HG03064 (cell line): ENCODE data around the gene RNF6.

Experiments
- ATAC-seq: cut with Tn5 transposase; IDR thresholded peaks from one replicate; pipeline ENCODE4 v1.9.1; 2021; ENCODE audit warnings: low read depth; ENCODE audit not compliant: unreplicated experiment

Gene RNF6

DNA sequence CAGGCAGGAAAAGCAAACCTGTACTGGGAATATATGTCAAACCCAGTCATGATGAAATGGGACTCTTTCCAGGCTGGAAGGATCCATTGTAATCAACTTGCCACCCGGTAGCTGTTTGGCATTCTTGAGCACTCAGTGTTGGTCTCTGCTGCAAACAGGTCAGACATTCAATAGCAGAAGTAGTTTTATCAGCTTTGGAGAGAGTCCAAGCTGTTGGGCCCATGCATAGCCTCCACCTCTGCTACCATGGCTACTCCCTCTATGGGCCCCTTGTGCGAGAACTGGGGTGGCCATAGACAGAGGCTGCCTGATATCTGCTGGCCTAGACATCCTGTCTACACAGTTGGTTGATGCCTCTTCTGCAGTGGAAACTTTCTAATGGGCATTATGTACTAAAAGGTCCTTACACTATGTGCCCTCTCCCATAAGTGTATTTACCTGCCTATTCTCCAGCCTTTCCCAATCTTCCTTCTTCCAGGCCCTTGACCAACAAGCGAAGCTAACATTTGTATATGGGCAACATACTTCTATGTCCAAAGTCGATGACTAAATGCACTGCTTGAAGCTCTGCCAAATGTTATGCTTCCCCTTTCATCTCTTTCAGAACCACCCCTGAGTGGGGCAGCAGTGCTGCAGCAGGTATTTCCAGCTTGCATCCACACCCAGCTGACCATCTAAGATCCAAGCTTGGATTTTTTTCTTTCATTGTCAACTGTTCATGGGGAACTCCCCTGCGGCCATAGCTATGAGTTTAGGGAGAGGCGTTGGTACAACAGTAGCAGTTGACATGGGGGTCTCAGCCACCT, 5.3 kb upstream of the RNF6 start:
- no peak for ATAC-seq

DNA sequence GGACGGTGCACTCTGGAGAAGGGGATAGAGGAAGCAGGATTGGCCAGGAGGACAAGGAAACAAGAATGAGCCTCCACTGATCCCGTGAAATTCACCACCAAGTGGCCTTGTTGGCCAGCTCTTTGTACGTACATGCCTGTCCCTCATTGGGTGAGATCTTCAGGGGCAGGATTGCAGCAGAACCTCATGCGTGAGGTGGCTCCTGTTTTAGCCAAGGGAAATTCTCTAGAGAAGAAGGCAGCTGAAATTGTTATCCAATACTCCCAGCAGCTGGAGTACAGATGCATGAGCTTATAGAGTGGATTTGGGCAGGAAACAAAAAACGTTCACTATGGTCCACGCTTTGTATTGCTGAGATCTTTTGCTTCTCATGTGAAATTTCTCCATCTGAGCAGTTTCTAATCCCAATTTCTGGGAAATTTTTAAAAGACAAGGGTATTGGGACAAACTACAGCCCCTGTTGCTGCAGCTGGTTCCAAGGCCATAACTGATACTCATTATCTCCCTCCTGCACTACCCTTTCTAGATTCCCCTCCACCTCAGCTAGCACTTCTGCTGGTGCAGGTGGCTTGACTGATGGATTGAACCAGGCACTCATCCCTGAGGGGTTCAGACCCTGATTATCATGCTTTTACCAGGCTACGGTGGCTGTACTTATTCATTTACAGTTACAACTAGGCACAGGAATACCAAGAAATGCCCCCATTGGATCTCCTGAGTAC, 3.9 kb upstream of the RNF6 start:
- no peak for ATAC-seq

DNA sequence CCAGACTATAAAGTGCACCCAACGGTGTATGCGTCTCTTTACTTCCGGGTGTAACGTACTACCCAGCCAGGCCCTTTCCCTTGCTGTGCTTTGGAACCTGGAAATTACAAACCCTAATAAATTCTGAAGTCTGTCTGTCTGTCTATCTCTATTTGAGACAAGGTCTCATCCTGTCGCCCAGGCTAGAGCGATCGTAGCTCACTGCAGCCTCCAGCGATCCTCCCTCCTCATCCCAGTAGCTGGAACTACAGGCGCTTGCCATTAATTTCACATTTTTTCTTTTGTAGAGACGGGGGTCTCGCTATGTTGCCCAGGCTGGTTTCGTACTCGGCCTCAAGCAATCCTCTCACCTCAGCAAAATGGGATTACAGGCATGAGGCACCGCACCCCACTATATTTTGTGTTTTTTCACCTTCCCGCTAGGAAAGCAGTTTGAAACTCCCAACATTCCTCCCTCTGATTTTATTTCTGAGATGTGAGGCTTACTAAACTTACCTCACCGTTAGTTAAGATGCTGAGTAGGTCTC, 469 bp upstream of the RNF6 start:
- peak; percentile 38 for ATAC-seq

DNA sequence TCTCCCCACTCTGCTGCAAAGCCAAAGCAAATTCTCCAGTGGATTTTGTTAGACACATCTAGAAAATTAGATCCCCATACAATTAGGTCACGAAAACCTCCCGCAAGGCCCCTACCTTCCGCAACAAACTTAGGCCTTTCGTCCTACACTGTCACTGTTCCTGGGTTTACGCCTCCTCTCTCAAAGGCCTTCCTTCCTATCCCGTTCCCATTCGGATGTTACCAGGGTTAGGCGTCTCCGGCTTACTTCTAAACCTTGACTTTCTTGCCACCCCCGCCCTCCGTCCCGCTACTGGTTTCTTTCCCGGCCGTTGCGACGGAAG, 754 bp downstream of the RNF6 start:
- ATAC-seq: peak; percentile 11

DNA sequence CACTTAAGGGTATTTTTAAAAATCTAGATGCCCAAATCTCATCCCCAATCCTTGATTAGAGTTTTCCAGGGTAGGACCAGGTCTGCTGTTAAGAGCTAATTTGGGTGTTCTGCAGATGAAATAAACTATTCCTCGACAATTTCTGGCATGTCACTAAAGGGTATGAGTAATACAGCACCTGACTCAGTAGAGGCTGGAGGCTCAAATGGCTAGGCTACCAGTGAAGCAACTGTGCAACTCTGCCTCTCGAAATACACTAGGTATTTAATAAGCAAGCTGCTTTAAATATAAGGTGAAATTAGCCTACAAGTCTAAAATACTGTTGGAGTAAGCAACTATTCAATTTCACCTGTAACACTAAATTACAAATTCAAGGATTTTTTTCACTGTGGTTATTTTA, 1.5 kb downstream of the RNF6 start:
- no peak for ATAC-seq

DNA sequence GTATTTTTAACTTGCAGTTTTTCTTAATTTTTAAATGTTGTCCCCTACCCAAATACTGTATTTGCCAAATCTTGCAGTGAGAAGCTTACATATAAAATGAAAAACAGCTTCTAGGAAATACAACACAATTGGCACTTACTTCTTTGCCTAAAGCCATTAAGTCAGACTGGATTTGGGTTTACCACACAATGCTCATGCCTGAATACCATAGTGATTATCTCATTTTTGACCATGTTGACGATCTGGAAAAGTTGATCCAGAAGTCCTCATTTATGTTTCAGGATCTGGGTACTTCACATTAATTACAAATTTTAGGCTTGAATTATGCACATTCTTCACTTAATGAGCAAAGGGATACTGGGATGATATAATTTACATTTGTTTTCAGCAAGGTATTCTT, 2.4 kb downstream of the RNF6 start:
- no peak for ATAC-seq

DNA sequence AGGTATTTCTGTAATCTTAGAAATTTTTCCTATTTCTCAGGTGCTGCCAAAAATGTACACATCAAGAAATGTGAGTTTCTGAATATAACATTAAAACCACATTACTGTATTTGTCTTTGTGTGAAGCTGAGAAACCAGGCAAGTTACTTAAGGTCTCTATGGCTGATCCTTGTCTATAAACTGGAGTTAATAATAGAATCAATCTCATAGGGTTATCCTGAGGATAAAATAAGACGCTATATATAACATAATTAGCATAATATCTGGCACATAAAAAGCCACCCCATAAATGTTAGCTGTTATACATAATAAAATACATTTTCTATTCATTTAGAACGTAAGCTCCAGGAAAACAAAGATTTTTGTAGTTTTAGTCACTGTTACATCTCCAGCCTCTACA, 6.1 kb downstream of the RNF6 start:
- ATAC-seq: no peak

DNA sequence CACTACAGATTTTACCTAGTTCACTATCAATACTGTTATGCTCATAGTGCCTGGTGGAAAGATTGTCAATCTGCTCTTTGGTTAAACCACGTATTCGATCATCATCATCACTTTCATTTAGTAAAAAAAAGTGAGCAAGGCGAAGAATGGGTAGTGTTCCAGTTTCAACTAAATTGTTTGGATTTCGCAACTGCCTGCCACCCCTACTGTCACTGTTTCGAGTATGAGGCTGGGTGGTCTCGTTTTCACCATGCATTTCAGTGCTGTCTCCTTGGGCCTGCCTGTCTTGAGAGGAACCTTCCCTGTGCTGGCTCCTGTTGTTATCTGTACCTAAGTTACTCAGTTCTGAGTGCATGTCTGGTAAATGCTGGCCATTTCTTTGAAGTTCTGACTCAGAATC, 8.1 kb downstream of the RNF6 start:
- no peak for ATAC-seq

DNA sequence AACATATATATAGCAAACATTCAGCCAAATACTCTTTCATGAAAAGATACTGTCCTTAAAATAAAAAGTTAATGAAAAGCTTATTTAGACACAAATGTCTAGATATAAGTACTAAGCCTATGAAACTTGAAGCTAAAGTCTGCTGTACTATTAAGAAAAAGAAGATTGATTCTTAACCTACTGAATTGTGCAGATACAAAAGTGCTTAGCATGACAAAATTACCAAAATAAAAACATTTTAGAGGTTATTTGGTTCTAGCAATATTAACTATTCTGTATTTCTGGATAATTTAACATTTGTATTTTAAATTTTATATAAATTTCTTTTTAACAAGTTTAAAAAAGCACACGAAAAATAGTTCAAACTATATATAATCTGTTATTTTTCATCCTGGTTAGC, 8.8 kb downstream of the RNF6 start:
- no peak for ATAC-seq

DNA sequence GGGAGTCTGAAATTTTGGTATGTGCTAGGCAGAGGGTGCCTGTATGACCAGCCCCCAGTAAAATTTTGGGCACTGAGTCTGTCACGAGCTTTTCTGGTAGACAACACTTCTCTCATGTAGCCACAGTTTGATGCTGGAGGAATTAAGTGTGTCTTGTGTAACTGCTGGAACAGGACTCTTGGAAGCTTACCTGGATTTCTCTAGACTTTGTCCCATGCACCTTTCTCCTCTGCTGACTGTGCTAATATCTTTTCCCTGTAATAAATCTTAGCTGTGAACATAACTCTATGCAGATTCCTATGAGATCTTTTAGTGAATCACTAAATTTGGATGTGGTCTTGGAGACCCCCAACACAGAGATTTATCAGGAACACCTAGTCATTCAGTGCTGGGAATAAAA, 13.8 kb downstream of the RNF6 start:
- no peak for ATAC-seq

DNA sequence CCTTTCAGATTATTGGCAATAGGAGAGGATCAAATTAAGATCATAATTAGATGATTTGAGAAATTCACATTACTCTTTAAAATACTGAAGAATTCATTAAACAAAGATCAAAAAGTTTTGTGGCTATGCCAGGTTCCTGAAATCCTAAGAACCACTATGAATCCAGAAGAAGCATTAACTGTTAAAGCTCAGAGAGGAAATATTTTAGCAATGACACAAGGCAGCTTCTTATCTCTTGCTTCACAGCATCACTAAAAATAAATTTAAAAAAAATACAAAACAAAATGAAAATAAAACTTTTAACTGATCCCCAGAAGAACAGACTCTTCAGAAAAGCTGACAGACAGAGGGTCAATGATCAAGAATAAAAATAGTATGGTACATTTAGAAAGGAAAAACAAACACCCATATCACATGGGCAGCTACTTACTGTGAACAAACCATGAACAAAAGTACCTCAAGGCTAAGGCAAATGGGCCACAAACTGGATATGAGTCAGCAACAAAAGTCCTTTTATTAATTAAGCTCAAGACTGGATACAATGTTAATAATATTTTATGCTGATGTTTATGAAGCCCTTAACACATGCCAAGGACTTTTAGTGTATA, 19.6 kb downstream of the RNF6 start:
- no peak for ATAC-seq

DNA sequence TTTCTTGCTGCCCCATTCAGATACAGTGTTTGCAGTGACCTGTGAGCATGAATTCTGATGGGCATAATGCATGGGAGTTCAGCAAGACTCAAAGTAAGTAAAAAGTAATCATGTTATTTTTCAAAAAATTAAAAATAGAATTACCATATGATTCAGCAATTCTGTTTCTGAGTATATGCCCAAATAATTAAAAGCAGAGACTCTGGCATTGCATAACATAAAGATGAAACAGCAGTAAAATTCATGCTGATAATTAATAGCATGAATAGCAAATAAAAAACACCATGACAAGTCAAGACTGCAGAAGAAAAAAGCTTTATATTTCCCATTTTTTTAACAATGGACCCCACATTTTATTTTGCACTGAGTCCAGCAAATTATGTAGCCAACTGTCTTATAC, 21.3 kb downstream of the RNF6 start:
- ATAC-seq: no peak

DNA sequence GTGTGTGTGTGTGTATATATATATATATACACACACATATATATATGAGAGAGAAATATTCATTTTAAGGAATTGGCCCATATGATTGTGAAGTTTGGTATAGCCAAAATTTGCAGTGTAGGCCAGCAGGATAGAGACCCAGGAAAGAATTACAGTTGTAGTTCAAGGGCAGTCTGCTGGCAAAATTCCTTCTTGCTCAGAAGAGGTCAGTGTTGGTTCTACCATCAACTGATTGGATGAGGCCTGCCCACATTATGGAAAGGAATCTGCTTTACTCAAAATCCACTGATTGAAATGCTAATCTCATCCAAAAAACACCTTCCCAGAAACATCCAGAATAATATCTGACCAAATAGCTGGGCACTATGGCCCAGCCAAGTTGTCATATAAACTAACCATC, 24.0 kb downstream of the RNF6 start:
- no peak for ATAC-seq

DNA sequence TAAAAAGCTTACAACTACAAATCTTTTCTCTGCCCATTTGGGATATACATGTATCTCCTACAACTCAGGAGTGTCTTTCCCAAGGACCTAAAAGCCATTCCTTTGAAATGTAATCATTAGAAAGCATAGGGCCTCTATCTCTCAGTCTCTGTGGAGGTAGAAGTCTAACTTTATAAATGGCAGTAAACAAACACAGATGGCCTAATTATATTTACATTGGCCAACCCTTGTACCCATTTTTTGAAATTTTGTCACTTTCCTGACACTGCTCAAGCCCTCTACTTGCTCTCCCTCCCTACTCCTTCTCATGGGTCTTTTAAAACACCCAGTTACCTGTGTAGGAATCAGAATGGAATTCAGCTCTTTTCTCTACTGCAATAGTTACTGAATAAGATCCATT, 24.8 kb downstream of the RNF6 start:
- no peak for ATAC-seq

DNA sequence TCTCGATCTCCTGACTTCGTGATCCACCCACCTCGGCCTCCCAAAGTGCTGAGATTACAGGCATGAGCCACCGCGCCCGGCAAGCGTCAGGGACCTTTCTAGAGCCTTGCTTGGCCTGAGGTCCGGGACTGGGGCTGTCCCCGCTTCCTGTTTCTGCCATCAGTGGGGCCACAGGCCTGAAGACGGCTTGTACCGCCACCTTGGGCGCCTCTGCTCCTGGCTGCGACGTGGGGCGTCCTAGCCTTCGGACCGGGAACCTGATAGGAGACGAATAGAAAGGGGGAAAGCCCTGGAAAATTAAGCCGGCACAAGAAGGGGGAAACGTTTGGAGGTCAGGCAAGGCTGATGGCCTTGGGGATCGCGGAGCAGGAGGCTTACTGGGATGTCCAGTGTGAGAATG, 35.1 kb downstream of the RNF6 start:
- ATAC-seq: no peak

DNA sequence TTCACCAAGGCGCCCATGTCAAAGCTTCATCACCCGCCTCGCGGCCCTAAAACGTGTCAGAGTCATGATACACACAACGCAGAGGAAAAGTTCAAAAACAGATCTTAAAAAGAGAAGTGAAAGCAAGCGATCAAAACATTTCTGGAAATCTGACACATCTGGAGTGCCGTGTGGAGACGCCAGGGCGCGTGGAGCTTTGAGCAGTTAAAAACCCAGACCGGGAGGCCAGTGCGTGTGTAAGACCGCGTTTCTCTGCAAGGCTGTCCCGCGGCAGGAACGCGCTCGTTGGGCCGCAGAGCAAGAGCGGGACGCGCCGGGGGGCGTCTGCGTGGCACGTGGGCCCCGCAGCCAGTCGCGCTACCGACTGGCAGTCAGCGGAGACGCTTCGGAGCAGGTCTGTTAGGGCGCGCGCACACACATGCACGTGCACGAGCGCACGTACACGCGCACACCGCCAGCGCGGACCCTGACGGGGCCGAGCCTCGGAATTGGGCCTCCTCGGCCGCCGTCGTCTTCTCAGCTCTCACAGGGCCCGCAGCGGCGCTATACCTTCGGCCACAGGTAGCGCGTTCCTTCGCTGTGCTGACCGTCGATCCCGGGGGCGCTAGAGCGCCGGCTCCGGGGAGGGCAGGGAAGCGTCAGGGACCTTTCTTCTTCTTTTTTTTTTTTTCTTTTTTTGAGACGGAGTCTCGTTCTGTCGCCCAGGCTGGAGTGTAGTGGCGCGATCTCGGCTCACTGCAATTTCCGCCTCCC, 35.8 kb downstream of the RNF6 start:
- peak; percentile 77 for ATAC-seq

DNA sequence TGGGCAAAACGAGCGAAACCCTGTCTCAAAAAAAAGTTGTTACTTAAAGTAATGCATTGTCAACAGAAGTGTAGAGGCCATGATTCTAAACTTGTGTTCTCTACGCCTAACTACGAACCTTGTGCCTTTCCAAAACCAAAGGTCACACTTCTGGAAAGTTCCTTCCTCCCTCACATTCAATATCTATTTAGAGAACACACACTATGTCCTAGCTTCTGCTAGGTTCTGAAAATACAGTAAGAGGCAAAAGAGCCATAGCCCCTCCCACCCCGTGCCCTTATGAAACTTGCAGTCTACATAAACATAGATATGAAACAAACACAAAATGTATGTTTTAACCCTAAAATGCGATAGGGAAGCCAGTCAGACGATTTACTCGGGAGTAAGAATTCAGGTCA, 36.4 kb downstream of the RNF6 start:
- peak; percentile 9 for ATAC-seq

DNA sequence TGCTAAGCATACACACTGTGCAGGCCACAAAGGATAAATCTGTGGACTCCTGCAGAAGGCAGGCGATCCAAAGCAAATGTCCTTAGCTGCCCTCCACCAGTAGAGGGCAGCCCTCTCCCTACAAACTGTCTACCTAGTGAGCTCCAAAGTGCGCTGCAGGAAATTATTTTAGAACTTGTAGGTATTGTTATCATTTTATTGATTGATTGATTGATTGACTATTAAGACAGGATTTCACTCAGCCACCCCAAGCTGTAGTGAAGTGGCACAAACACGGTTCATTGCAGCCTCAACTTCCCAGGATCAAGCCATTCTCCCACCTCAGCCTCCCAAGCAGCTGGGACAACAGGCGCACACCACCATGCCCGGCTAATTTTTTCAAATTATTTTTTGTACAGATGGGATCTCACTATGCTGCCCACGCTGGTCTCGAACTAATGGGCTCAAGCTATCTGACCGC, 37.3 kb downstream of the RNF6 start:
- ATAC-seq: no peak

DNA sequence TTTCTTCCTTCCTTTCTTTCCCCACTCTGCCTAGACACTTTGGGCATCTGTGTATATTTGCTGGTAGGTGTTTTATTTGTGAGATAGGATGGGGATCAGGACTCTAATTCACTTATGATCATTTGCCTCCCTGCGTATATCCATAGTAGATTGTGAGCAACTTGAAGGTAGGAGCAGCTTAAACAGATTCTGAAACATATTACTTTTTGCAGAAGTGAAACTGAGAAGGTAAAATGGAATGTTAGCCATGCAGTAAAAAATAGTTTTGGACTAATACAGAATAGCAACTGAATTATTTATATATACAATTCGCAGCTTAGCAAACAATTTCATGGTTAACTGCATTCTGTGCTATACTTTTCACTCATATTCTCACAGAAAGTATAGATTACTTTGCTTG, 38.7 kb downstream of the RNF6 start:
- ATAC-seq: no peak

DNA sequence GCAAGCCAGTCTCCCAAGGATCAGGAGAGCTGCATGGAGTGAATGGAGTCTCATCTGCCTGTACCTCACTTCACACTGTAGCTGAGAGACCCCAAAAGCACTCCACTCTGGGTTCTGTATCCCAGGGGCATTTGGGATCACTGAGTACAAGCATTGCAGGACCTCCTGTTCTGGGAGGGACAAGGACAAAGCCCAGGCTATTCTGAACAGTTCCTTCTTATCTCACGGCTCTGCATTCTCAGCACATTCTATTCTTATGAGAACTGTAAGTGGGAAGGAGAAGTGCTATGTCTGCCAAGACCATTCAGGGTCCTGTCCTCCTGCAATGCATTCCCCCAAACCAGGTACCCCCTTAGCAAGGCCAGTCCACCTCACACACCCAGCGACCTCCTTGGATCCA, 42.8 kb downstream of the RNF6 start:
- no peak for ATAC-seq

DNA sequence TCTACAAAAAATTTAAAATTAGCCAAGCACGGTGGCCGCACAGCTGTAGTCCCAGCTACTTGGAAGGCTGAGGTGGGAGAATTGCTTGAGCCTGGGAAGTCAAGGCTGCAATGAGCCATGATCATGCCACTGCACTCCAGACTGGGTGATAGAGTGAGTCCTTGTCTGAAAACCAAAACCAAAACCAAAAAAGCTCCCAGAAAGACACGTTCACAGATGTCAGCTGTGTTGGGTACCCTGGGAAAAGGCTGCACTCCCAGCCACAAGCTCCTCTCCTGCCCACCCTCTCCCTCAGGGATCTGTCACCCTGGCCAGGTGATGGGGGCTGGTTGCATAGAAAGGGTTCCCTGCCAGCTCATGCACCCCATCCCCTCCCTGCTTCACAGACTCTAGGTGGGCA, 53.3 kb downstream of the RNF6 start:
- no peak for ATAC-seq
